Activated B cell treated with CpG ODN at 0.5 μM for 24 hours (primary cell): ENCODE data around the gene FXN. TPM values are rescaled to one million over a fixed set of nuclear protein-coding genes. Genes with fewer than 3 reads are reported as not detected.
"Not testable (repeated sequence)": the region's sequence is repeated elsewhere in the genome, so short reads cannot be mapped to it uniquely, and the experiment has no call there.

Experiments used
- ATAC-seq: fragments of 200-7000 bp; cut with Tn5 transposase; one replicate; pipeline ENCODE4 v1.10.0; 2021; ENCODE audit warnings: low read depth, mild to moderate bottlenecking, moderate library complexity
- CTCF ChIA-PET: fragments of 350-600 bp; sonication (Branson Sonifier 250); formaldehyde crosslinking; loops from one replicate; lab custom pipeline; 2021; ENCODE audit warnings: antibody characterized with exemption; lab: Charles Lee
- POLR2A ChIA-PET: fragments of 350-600 bp; sonication (Branson Sonifier 250); formaldehyde crosslinking; loops from one replicate; lab custom pipeline; 2021; ENCODE audit warnings: antibody characterized with exemption; lab: Charles Lee
- DNase-seq: peaks from one replicate; pipeline ENCODE4 v3.0.0; 2022
- H3K27ac Mint-ChIP-seq: one replicate; pipeline ENCODE4 v1.8.0; 2020; ENCODE audit warnings: mixed read lengths
- H3K27me3 Mint-ChIP-seq: one replicate; pipeline ENCODE4 v1.8.0; 2021; ENCODE audit warnings: mixed read lengths
- H3K36me3 Mint-ChIP-seq: one replicate; pipeline ENCODE4 v1.8.0; 2021; ENCODE audit warnings: low read depth, mixed read lengths
- H3K4me1 Mint-ChIP-seq: one replicate; pipeline ENCODE4 v1.8.0; 2021; ENCODE audit warnings: mixed read lengths
- H3K4me3 Mint-ChIP-seq: one replicate; pipeline ENCODE4 v1.8.0; 2020; ENCODE audit warnings: mild to moderate bottlenecking, mixed read lengths
- H3K9me3 Mint-ChIP-seq: one replicate; pipeline ENCODE4 v1.8.0; 2020; ENCODE audit warnings: mixed read lengths
- intact Hi-C: fragments of 100-400 bp; cut with micrococcal nuclease; formaldehyde crosslinking; loops from one replicate; pipeline ENCODE4 v1.15.1; 2024
- total RNA-seq: library from RNA; stranded (reverse); gene quantifications from 2 replicates; pipeline ENCODE4 v1.2.3, GENCODE V29; 2022
- TF ChIP-seq, protein P1 (sequence below): fragments of 200-600 bp; IDR thresholded peaks from one replicate; pipeline ENCODE4 v1.8.0; 2022; ENCODE audit warnings: antibody characterized with exemption, mild to moderate bottlenecking

Gene FXN
- total RNA-seq, 1 donor from 2014 or later, result 17.7 TPM

DNA sequence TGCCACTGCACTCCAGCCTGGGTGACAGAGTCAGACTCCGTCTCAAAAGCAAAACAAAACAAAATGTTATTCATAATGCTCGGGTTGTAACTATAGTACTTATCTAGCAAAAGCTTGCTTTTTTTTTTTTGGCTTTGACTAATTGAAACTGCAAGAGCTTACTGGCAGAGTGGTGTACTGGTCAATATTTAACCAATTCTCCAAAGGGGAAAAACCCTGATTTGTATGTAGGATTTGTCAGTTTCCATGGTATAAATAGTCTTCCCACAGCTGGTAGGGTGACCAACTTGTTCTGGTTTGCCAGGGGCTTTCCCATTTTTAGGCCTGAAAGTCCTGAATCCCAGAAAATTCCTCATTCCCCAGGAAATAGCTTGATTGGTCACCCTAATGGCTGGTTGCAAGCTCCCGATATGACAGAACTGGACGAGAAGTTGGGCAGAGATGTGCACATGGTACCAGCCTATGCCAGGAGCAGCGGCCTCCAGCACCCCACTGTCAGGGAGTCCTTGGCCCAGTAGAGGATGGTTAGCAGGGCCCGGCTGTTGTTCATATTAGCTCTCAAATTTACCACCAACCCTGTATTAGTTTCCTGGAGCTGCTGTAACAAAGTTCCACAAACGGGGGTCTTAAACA, 58.0 kb downstream of the FXN start:
- intact Hi-C loops, result no loop called here
- no peak overlapping the region for H3K4me3 Mint-ChIP-seq
- no peak overlapping the region for H3K27ac Mint-ChIP-seq
- TF ChIP-seq, protein P1, sequence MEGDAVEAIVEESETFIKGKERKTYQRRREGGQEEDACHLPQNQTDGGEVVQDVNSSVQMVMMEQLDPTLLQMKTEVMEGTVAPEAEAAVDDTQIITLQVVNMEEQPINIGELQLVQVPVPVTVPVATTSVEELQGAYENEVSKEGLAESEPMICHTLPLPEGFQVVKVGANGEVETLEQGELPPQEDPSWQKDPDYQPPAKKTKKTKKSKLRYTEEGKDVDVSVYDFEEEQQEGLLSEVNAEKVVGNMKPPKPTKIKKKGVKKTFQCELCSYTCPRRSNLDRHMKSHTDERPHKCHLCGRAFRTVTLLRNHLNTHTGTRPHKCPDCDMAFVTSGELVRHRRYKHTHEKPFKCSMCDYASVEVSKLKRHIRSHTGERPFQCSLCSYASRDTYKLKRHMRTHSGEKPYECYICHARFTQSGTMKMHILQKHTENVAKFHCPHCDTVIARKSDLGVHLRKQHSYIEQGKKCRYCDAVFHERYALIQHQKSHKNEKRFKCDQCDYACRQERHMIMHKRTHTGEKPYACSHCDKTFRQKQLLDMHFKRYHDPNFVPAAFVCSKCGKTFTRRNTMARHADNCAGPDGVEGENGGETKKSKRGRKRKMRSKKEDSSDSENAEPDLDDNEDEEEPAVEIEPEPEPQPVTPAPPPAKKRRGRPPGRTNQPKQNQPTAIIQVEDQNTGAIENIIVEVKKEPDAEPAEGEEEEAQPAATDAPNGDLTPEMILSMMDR, result no peak
- H3K27me3 Mint-ChIP-seq, result no peaks in the 10 kb centered on the region
- no peaks in the 10 kb centered on the region for H3K4me1 Mint-ChIP-seq
- DNase-seq, result no peak
- CTCF ChIA-PET, result no interaction called here
- no peaks in the 10 kb centered on the region for H3K9me3 Mint-ChIP-seq
- H3K36me3 Mint-ChIP-seq, result no peaks in the 10 kb centered on the region
- no peak for ATAC-seq
- POLR2A ChIA-PET, result interaction anchor here (0.6 kb wide), 1 partner anchor 126 kb away, joined by 3 read pairs; no protein-coding TSS in a partner anchor

DNA sequence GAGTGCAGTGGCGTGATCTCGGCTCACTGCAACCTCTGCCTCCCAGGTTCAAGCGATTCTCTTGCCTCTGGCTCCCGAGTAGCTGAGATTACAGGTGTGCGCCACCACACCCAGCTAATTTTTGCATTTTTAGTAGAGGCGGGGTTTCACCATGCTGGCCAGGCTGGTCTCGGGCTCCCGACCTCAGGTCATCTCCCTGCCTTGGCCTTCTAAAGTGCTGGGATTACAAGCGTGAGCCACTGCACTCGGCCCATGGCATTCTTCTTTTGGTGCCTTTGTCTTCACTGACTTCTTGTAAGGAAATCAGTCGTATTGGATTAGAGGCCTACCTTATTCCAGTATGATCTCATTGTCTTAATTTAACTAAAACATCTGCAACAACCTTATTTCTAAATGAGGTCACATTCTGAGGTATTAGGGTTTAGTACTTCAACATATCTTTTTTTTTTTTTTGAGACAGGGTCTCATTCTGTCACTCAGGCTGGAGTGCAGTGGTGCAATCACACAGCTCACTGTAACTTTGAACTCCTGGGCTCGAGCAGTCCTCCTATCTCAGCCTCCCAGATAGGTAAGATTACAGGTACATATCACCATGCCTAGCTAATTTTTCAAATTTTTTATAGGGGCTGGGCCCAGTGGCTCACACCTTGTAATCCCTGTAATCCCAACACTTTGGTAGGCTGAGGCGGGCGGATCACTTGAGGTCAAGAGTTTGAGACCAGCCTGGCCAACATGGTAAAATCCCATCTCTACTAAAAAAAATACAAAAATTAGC, 59.0 kb downstream of the FXN start:
- H3K36me3 Mint-ChIP-seq, H3K27ac Mint-ChIP-seq, H3K4me1 Mint-ChIP-seq, CTCF ChIA-PET, ATAC-seq, intact Hi-C loops, H3K27me3 Mint-ChIP-seq, DNase-seq, H3K4me3 Mint-ChIP-seq, H3K9me3 Mint-ChIP-seq, POLR2A ChIA-PET: not testable (repeated sequence)

DNA sequence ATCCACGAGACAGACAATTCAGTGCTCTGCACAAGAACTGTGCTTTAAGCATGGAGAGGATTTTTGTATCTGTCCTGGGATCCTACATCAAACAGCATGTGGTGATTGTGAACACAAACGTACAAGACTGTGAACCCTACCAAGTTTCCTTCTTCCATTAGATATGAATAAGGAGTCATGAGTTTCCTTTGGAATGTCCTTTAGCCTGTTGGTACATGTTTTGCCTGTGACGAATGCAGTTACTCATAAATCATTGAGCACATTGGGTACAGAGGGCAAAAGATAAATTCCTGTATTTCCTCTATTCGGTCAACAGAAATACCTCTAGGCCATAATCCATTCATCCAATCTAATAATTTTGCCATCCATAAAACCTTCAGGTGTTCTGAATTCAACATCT, 61.5 kb downstream of the FXN start:
- ATAC-seq (no peak), DNase-seq (no peak)
- H3K27me3 Mint-ChIP-seq, result no peaks in the 10 kb centered on the region
- no peaks in the 10 kb centered on the region for H3K36me3 Mint-ChIP-seq
- ChIA-PET POLR2A (no interaction called here), CTCF (no interaction called here)
- no peak overlapping the region for H3K27ac Mint-ChIP-seq
- TF ChIP-seq, protein P1, result no peak
- H3K4me1 Mint-ChIP-seq, result no peaks in the 10 kb centered on the region
- H3K9me3 Mint-ChIP-seq, result no peaks in the 10 kb centered on the region
- H3K4me3 Mint-ChIP-seq, result no peak overlapping the region
- intact Hi-C loops, result no loop called here

DNA sequence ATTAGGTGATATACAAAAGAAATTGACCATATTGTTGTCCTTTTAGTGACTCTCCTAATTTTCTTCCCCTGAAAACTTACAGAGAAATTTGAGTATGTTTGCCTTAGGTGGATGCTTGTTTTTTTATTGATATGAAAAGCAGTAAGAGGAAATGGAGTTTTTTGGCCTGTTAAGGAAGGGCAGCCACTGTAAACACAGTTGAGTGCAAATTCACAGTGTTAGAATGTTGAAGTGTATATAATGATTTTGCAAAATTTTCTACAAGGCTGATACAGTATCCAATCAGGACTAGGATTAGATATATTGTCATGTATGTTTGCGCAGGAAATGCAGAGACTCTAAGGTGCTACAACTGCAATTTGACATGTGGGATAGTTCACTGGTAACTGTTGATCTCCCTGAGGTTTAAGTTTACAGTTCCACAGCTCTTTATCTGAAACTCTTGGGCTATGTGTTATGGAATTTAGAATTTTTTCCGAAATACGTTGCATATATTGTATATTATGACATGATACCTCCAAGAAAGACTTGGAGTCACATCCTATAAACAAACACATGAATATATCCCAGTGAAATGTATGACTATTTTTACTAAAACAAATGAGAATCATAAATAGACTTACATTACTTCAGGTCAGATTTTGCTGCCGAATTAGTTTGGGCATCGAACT, 62.5 kb downstream of the FXN start:
- H3K27me3 Mint-ChIP-seq, result no peaks in the 10 kb centered on the region
- TF ChIP-seq, protein P1, result no peak
- no peaks in the 10 kb centered on the region for H3K36me3 Mint-ChIP-seq
- no peak overlapping the region for H3K27ac Mint-ChIP-seq
- ChIA-PET CTCF (no interaction called here), POLR2A (no interaction called here)
- no peaks in the 10 kb centered on the region for H3K9me3 Mint-ChIP-seq
- no peaks in the 10 kb centered on the region for H3K4me1 Mint-ChIP-seq
- ATAC-seq, result no peak
- H3K4me3 Mint-ChIP-seq, result no peak overlapping the region
- DNase-seq, result no peak
- intact Hi-C loops, result no loop called here

DNA sequence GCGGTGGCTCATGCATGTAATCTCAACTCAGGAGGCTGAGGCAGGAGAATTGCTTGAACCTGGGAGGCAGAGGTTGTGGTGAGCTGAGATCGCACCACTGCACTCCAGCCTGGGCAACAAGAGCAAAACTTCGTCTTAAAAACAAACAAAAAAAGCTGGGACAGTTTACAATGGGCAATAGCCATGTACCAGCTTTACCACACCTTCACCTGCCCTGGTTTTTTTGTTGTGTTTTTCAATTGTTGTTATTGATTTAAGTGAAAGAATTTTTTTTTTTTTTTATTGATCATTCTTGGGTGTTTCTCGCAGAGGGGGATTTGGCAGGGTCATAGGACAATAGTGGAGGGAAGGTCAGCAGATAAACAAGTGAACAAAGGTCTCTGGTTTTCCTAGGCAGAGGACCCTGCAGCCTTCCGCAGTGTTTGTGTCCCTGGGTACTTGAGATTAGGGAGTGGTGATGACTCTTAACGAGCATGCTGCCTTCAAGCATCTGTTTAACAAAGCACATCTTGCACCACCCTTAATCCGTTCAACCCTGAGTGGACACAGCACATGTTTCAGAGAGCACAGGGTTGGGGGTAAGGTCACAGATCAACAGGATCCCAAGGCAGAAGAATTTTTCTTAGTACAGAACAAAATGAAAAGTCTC, 67.9 kb downstream of the FXN start:
- H3K4me1 Mint-ChIP-seq, intact Hi-C loops, H3K27me3 Mint-ChIP-seq, ATAC-seq, H3K4me3 Mint-ChIP-seq, H3K9me3 Mint-ChIP-seq, H3K36me3 Mint-ChIP-seq, CTCF ChIA-PET, H3K27ac Mint-ChIP-seq, DNase-seq: not testable (repeated sequence)
- POLR2A ChIA-PET, result interaction anchor here (0.7 kb wide), 1 partner anchor 16 kb away, joined by 4 read pairs; no protein-coding TSS in a partner anchor
